ENCODE data around the gene CPA1. TPM values are rescaled to one million over a fixed set of nuclear protein-coding genes. Genes with fewer than 3 reads are reported as not detected.

CPA1 gene
- total RNA-seq: not detected

DNA sequence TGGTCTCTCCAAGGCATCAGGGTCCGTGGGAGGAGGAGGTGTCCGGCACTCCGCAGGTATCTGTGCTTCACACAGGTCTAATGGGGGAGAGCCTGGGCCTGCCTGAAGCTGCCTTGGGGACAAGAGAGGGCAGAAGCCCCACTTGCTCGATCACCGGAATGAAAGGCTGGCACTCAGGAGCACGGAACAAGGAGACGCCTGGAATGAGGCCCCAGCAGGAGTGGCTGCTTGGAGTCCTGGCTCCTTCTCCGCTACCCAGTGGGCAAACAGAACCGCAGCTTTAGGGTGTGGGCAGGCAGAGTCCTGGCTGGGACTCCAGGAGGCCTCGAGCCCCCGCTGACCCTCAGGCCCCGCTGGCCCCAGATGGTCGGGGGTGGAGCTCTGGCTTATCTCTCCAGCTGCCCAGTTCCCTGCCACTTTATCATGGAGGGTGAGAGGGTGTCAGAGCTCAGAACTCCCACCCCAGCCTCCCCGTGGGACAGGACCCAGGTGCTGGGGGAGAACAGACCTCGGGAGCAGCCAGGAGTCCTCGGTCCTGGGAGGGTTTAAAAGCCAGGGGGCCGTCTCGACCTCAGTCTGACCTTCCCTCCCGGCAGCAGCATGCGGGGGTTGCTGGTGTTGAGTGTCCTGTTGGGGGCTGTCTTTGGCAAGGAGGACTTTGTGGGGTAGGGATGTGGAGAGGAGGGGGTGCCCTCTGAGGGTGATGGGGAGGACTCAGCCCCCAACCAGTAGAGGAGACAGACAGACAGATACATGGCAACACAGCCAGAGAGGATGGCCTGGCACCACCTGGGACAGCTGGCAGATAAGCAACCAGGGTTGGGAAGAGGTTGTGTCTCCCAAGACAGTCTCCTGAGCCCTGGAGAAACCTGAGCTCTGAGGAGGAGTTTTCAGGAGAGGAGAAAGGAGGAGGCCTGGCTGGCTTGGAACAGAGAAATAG is at the start of gene CPA1:
Gene CPA1, plus strand, starts transcription at position 574 of the 940 bp plus-strand sequence. Its CDS starts 27 bp downstream, at position 601.
- CTCF ChIA-PET: no interaction called here
- H3K4me3 Mint-ChIP-seq: no peak within 1 kb of the TSS

GRCh38 chr7:130332259-130333053 is 47.8 kb upstream of the CPA1 start:
- no peaks in the 10 kb centered on the region for H3K4me1 Mint-ChIP-seq
- CTCF ChIA-PET: interaction anchor here (0.8 kb wide), 1 partner anchor 18 kb away, joined by 4 read pairs; no protein-coding TSS in a partner anchor

More for the DNA sequence above, at the start of gene CPA1:
- Mint-ChIP-seq H3K36me3 (ENCODE audit: low read depth) (no peaks in the 10 kb centered on the region), H3K27me3 (no peaks in the 10 kb centered on the region), H3K27ac (peak within 1 kb of the TSS; percentile 66), H3K9me3 (peaks cover 6% of the 10 kb centered on the region), H3K4me1 (no peaks in the 10 kb centered on the region)
- no peak for DNase-seq
- POLR2A ChIA-PET: no interaction called here

GRCh38 chr7:130333832-130334231 is 46.5 kb upstream of the CPA1 start:
- CTCF ChIA-PET: interaction anchor here (1.2 kb wide), 1 partner anchor 151 kb away, joined by 3 read pairs; no protein-coding TSS in a partner anchor
- POLR2A ChIA-PET: no interaction called here
- H3K27me3 Mint-ChIP-seq: peaks cover 2% of the 10 kb centered on the region
- no peak overlapping the region for H3K4me3 Mint-ChIP-seq
- H3K4me1 Mint-ChIP-seq: no peaks in the 10 kb centered on the region
- H3K27ac Mint-ChIP-seq: no peak overlapping the region
- no peaks in the 10 kb centered on the region for H3K36me3 Mint-ChIP-seq (ENCODE audit: low read depth)
- no peak for DNase-seq
- H3K9me3 Mint-ChIP-seq: no peaks in the 10 kb centered on the region

More at GRCh38 chr7:130332259-130333053, 47.8 kb upstream of the CPA1 start:
- H3K4me3 Mint-ChIP-seq: no peak overlapping the region
- POLR2A ChIA-PET: no interaction called here
- H3K27ac Mint-ChIP-seq: no peak overlapping the region
- H3K9me3 Mint-ChIP-seq: no peaks in the 10 kb centered on the region
- H3K36me3 Mint-ChIP-seq (ENCODE audit: low read depth): no peaks in the 10 kb centered on the region
- H3K27me3 Mint-ChIP-seq: peaks cover 2% of the 10 kb centered on the region
- no peak for DNase-seq

- ChIA-PET CTCF (interaction anchor here (1.2 kb wide), 1 partner anchor 150 kb away, joined by 3 read pairs; no protein-coding TSS in a partner anchor), POLR2A (no interaction called here)
- Mint-ChIP-seq H3K27ac (no peak overlapping the region), H3K36me3 (ENCODE audit: low read depth) (no peaks in the 10 kb centered on the region), H3K27me3 (peaks cover 2% of the 10 kb centered on the region), H3K4me3 (no peak overlapping the region), H3K4me1 (no peaks in the 10 kb centered on the region), H3K9me3 (no peaks in the 10 kb centered on the region)
- no peak for DNase-seq
Measured at GRCh38 chr7:130334274-130334673, 46.0 kb upstream of the CPA1 start.

- H3K4me1 Mint-ChIP-seq: no peaks in the 10 kb centered on the region
- no peaks in the 10 kb centered on the region for H3K36me3 Mint-ChIP-seq (ENCODE audit: low read depth)
- ChIA-PET CTCF (interaction anchor here (0.6 kb wide), 1 partner anchor 306 kb away, joined by 3 read pairs; no protein-coding TSS in a partner anchor), POLR2A (no interaction called here)
- peaks cover 2% of the 10 kb centered on the region for H3K27me3 Mint-ChIP-seq
- no peak for DNase-seq
- H3K4me3 Mint-ChIP-seq: no peak overlapping the region
- H3K27ac Mint-ChIP-seq: no peak overlapping the region
- H3K9me3 Mint-ChIP-seq: peaks cover 2% of the 10 kb centered on the region
Measured at GRCh38 chr7:130337410-130337971, 42.8 kb upstream of the CPA1 start.

DNA sequence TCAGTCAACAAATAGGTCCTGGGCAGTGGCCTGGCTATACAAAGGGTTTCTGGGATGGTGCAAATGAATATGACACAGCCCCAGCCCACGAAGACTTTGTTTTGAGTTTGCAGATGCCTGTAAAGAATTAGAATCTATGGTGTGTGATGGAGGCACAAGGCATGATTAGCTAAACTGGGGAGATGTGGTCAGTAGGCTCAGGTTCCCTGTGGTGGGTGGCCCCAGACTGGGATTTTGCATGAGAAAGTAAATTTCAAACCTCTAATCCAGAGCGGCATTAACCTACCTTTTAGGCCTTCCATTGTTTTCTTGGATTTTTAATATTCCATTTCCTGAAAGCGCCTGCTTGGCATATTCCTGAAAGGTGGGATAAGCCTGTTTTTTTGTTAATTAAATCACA is 42.1 kb upstream of the CPA1 start:
- H3K36me3 Mint-ChIP-seq (ENCODE audit: low read depth): no peaks in the 10 kb centered on the region
- H3K27ac Mint-ChIP-seq: no peak overlapping the region
- ChIA-PET CTCF (no interaction called here), POLR2A (interaction anchor here (0.6 kb wide), 1 partner anchor 506 kb away, joined by 4 read pairs; no protein-coding TSS in a partner anchor)
- H3K4me1 Mint-ChIP-seq: no peaks in the 10 kb centered on the region
- DNase-seq: no peak
- peaks cover 2% of the 10 kb centered on the region for H3K9me3 Mint-ChIP-seq
- H3K27me3 Mint-ChIP-seq: peaks cover 2% of the 10 kb centered on the region
- H3K4me3 Mint-ChIP-seq: no peak overlapping the region

DNA sequence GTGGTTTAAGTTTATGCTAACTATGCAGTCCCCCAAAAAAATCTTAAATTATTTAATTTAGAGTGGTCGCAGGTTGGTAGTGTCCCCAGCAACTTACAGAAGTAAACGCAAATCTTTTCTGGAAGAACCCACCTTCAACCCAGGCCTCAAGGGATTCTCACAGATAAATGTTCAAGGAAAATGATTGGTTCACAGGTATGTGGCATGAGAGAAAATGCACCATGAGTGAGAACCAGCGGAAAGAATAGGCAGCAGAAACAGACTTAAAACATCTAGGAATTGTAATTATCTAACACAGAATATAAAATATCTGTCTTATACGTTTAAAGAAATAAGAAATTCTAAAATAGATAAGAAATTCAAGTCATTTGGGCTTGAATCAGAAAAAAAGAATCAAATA is 38.4 kb upstream of the CPA1 start:
- no peaks in the 10 kb centered on the region for H3K36me3 Mint-ChIP-seq (ENCODE audit: low read depth)
- H3K27me3 Mint-ChIP-seq: peaks cover 1% of the 10 kb centered on the region
- no peaks in the 10 kb centered on the region for H3K4me1 Mint-ChIP-seq
- H3K27ac Mint-ChIP-seq: no peak overlapping the region
- POLR2A ChIA-PET: no interaction called here
- DNase-seq: no peak
- peaks cover 2% of the 10 kb centered on the region for H3K9me3 Mint-ChIP-seq
- CTCF ChIA-PET: no interaction called here
- H3K4me3 Mint-ChIP-seq: no peak overlapping the region

DNA sequence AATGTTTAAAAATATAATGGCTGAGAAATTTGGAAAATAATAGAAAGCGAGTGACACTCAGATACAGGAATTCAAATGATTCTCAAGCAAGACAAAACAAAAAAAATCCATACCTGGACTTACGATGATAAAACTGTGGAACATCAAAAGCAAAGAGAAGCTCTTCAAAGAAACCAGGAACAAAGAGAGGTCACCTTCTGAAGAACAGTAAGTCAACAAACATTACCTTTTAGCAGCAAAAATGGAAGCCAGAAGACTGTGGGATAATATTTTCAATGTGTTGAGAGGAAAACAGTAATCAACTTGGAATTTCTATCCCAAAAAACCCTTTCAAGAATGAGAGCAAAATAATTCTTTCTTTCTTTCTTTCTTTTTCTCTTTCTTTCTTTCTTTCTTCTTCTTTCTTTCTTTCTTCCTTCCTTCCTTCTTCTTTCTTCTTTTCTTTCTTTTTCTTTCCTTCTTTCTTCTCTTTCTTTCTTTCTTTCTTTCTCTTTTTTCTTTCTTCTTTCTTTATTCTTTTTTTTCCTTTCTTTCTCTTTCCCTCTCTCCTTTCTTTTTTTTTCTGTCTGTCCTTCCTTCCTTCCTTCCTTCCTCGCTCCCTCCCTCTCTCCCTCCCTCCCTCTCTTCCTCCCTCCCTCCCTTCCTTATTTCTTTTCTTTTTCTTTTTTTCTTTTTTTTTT is 37.5 kb upstream of the CPA1 start:
- peaks cover 2% of the 10 kb centered on the region for H3K9me3 Mint-ChIP-seq
- DNase-seq: no peak
- no peak overlapping the region for H3K27ac Mint-ChIP-seq
- ChIA-PET CTCF (no interaction called here), POLR2A (no interaction called here)
- no peak overlapping the region for H3K4me3 Mint-ChIP-seq
- H3K4me1 Mint-ChIP-seq: no peaks in the 10 kb centered on the region
- peaks cover 1% of the 10 kb centered on the region for H3K27me3 Mint-ChIP-seq
- no peaks in the 10 kb centered on the region for H3K36me3 Mint-ChIP-seq (ENCODE audit: low read depth)

DNA sequence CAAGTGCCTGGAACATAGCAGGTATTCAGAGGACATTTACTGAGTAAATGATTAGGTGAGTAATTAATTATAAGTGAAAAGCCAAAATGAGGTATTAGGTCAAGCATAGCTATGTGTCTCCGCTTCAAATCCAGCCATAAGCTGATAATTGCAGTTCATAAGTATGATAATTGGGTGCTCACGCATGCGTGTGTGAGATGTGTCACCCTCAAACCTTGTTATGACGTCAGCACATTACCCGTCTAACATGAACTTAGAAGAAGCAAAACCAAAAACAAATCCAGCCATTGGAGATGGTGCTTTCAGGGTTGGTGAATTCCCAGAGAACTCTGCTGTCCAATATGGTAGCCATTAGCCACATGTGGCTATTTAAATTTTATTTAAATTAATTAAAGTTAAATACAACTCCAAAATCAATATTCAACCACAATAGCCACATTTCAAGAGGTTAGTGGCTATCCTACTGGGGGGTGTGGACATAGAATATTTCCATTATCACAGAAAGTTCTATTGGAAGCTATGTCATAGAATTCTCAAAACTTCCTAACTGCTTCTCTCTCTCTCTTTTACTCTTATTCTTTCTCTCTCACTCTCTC is 35.9 kb upstream of the CPA1 start, which contains the start of gene CPA5:
Gene CPA5, plus strand, starts transcription at position 546 of the 596 bp plus-strand sequence. CDS start 1,670 bp downstream, outside the sequence.
- H3K4me1 Mint-ChIP-seq: no peaks in the 10 kb centered on the region
- DNase-seq: no peak
- no peak within 1 kb of the TSS for H3K4me3 Mint-ChIP-seq
- H3K9me3 Mint-ChIP-seq: peaks cover 2% of the 10 kb centered on the region
- POLR2A ChIA-PET: no interaction called here
- H3K27me3 Mint-ChIP-seq: peaks cover 1% of the 10 kb centered on the region
- H3K27ac Mint-ChIP-seq: no peak within 1 kb of the TSS
- no peaks in the 10 kb centered on the region for H3K36me3 Mint-ChIP-seq (ENCODE audit: low read depth)
- CTCF ChIA-PET: interaction anchor here (1.5 to 1.7 kb wide), 2 partner anchors 12 to 19 kb away, joined by 3 to 5 read pairs; no protein-coding TSS in a partner anchor

GRCh38 chr7:130345136-130345535 is 35.2 kb upstream of the CPA1 start:
- Mint-ChIP-seq H3K36me3 (ENCODE audit: low read depth) (no peaks in the 10 kb centered on the region), H3K27ac (no peak overlapping the region), H3K4me1 (peaks cover 4% of the 10 kb centered on the region), H3K27me3 (peaks cover 1% of the 10 kb centered on the region), H3K4me3 (no peak overlapping the region), H3K9me3 (peaks cover 2% of the 10 kb centered on the region)
- DNase-seq: no peak
- POLR2A ChIA-PET: no interaction called here
- CTCF ChIA-PET: interaction anchor here (1.5 to 1.7 kb wide), 2 partner anchors 11 to 18 kb away, joined by 3 to 5 read pairs; no protein-coding TSS in a partner anchor

GRCh38 chr7:130345725-130346124 is 34.6 kb upstream of the CPA1 start:
- POLR2A ChIA-PET: no interaction called here
- Mint-ChIP-seq H3K4me1 (peaks cover 7% of the 10 kb centered on the region), H3K27me3 (peaks cover 1% of the 10 kb centered on the region), H3K27ac (no peak overlapping the region), H3K9me3 (peaks cover 2% of the 10 kb centered on the region), H3K36me3 (ENCODE audit: low read depth) (no peaks in the 10 kb centered on the region), H3K4me3 (no peak overlapping the region)
- CTCF ChIA-PET: interaction anchor here (1.1 to 1.7 kb wide), 2 partner anchors 17 to 26 kb away, joined by 4 to 5 read pairs; no protein-coding TSS in a partner anchor
- no peak for DNase-seq
